IMR-90 (cell line): ENCODE data around the gene NTSR1. TPM values are rescaled to one million over a fixed set of nuclear protein-coding genes. Genes with fewer than 3 reads are reported as not detected.
A peak's percentile ranks its signal among the peaks of the same experiment; 100 is the strongest.

Experiments used
- ATAC-seq: fragments of 200-7000 bp; cut with Tn5 transposase; 2 replicates; pipeline ENCODE4 v1.9.1; 2020; ENCODE audit warnings: low read depth, mild to moderate bottlenecking, moderate library complexity
- BruUV-seq: library from RNA; stranded (reverse); fragments of 400-500 nt; replicated peaks from 2 replicates; lab custom pipeline; 2021; lab: Mats Ljungman, UMichigan
- CTCF ChIA-PET: fragments of 300-600 bp; formaldehyde crosslinking; extraction: SDS; loops from one replicate; lab custom pipeline; 2021; ENCODE audit warnings: antibody characterized with exemption; lab: Yijun Ruan, JAX
- POLR2A ChIA-PET: fragments of 300-600 bp; sonication (Branson Sonifier 250); formaldehyde crosslinking; loops from one replicate; lab custom pipeline; 2022; ENCODE audit warnings: antibody characterized with exemption; ENCODE audit not compliant: unreplicated experiment; lab: Charles Lee
- DNase-seq: peaks from one replicate; pipeline ENCODE4 v3.0.0; 2013
- H2AFZ ChIP-seq: replicated peaks from 2 replicates; pipeline ENCODE3; 2013; ENCODE audit warnings: low read length, mild to moderate bottlenecking; ENCODE audit not compliant: poor library complexity
- H2AK5ac ChIP-seq: 2 replicates; pipeline ENCODE4 v1.6.1; 2013; ENCODE audit warnings: low read depth, low read length, inconsistent platforms
- H2AK9ac ChIP-seq: replicated peaks from 2 replicates; pipeline ENCODE3; 2013; ENCODE audit warnings: mild to moderate bottlenecking, low read depth, low read length, moderate library complexity; ENCODE audit not compliant: poor library complexity
- H2BK120ac ChIP-seq: 2 replicates; pipeline ENCODE4 v1.6.1; 2013; ENCODE audit warnings: low read depth, low read length, inconsistent platforms
- H2BK15ac ChIP-seq: 3 replicates; pipeline ENCODE4 v1.6.1; 2013; ENCODE audit warnings: low read depth, low read length, inconsistent platforms
- H2BK20ac ChIP-seq: 2 replicates; pipeline ENCODE4 v1.6.1; 2013; ENCODE audit warnings: low read depth, mild to moderate bottlenecking, inconsistent platforms, low read length, moderate library complexity
- H2BK5ac ChIP-seq: 2 replicates; pipeline ENCODE4 v1.6.1; 2013; ENCODE audit warnings: mild to moderate bottlenecking, low read depth, low read length, inconsistent platforms; ENCODE audit not compliant: poor library complexity, severe bottlenecking
- H3K14ac ChIP-seq: replicated peaks from 2 replicates; pipeline ENCODE4 v1.6.1; 2013; ENCODE audit warnings: low read depth, low read length, inconsistent platforms
- H3K18ac ChIP-seq: 2 replicates; pipeline ENCODE4 v1.6.1; 2013; ENCODE audit warnings: low read depth, low read length, control low read depth
- H3K23ac ChIP-seq: 2 replicates; pipeline ENCODE4 v1.6.1; 2013; ENCODE audit warnings: low read depth, low read length, inconsistent platforms
- H3K27ac ChIP-seq: 2 replicates; pipeline ENCODE4 v1.5.1; 2013; ENCODE audit warnings: mild to moderate bottlenecking, control low read depth, low read length; ENCODE audit not compliant: insufficient read depth
- H3K27me3 ChIP-seq: 2 replicates; pipeline ENCODE4 v1.6.1; 2013; ENCODE audit warnings: low read length; ENCODE audit not compliant: control insufficient read depth, insufficient read depth
- H3K36me3 ChIP-seq: 2 replicates; pipeline ENCODE4 v1.6.1; 2013; ENCODE audit warnings: low read length, mixed read lengths; ENCODE audit not compliant: control insufficient read depth, insufficient read depth
- H3K4ac ChIP-seq: 2 replicates; pipeline ENCODE4 v1.6.1; 2013; ENCODE audit warnings: low read depth, low read length, inconsistent platforms
- H3K4me1 ChIP-seq: 2 replicates; pipeline ENCODE4 v1.6.1; 2013; ENCODE audit warnings: low read length, mixed read lengths; ENCODE audit not compliant: control insufficient read depth, insufficient read depth
- H3K4me2 ChIP-seq: 2 replicates; pipeline ENCODE4 v1.6.1; 2013; ENCODE audit warnings: low read depth, mild to moderate bottlenecking, control low read depth, low read length, moderate library complexity
- H3K4me3 ChIP-seq: 2 replicates; pipeline ENCODE4 v1.5.1; 2013; ENCODE audit warnings: low read depth, mild to moderate bottlenecking, control low read depth, low read length, moderate library complexity; ENCODE audit not compliant: insufficient read depth
- H3K56ac ChIP-seq: 2 replicates; pipeline ENCODE4 v1.6.1; 2013; ENCODE audit warnings: low read length, inconsistent platforms; ENCODE audit not compliant: insufficient read depth; ENCODE audit errors: extremely low read depth
- H3K79me1 ChIP-seq, 2 experiments: 2 replicates each; pipeline ENCODE4 v1.6.1; 2013; ENCODE audit warnings: low read length in 2 of 2, inconsistent platforms in 1 of 2, low read depth in 1 of 2
- H3K9ac ChIP-seq: 2 replicates; pipeline ENCODE4 v1.6.1; 2013; ENCODE audit warnings: low read depth, low read length, control low read depth
- H3K9me1 ChIP-seq: 2 replicates; pipeline ENCODE4 v1.6.1; 2013; ENCODE audit warnings: low read length, inconsistent platforms; ENCODE audit not compliant: insufficient read depth
- H3K9me3 ChIP-seq: 2 replicates; pipeline ENCODE4 v1.6.1; 2013; ENCODE audit warnings: low read length; ENCODE audit not compliant: control insufficient read depth, insufficient read depth
- H4K20me1 ChIP-seq: 2 replicates; pipeline ENCODE4 v1.6.1; 2013; ENCODE audit warnings: low read length, inconsistent platforms; ENCODE audit not compliant: insufficient read depth
- H4K5ac ChIP-seq: 2 replicates; pipeline ENCODE4 v1.6.1; 2013; ENCODE audit warnings: mild to moderate bottlenecking, low read depth, low read length, control low read depth
- H4K8ac ChIP-seq, 2 experiments: 2 replicates each; pipeline ENCODE4 v1.6.1; 2013; ENCODE audit warnings: low read depth in 2 of 2, low read length in 2 of 2, control low read depth in 1 of 2, inconsistent platforms in 1 of 2
- H4K91ac ChIP-seq: 2 replicates; pipeline ENCODE4 v1.6.1; 2013; ENCODE audit warnings: low read depth, low read length, inconsistent platforms; ENCODE audit not compliant: insufficient read depth
- BHLHE40 ChIP-seq: fragments of 150-350 bp; IDR thresholded peaks from 2 replicates; pipeline ENCODE4 v1.6.1; 2016; ENCODE audit warnings: mild to moderate bottlenecking, low read depth, low read length
- CEBPB ChIP-seq: IDR thresholded peaks from 2 replicates; pipeline ENCODE4 v1.6.1; 2012; ENCODE audit warnings: low read depth, low read length, improper control_type of control experiment
- CHD1 ChIP-seq: IDR thresholded peaks from 2 replicates; pipeline ENCODE4 v1.6.1; 2012; ENCODE audit warnings: low read depth, low read length, improper control_type of control experiment
- CTCF ChIP-seq: conservative IDR thresholded peaks from 2 replicates; pipeline ENCODE4 v1.5.1; 2012; ENCODE audit warnings: mild to moderate bottlenecking, low read depth, low read length, improper control_type of control experiment
- ELK1 ChIP-seq: fragments of 150-350 bp; IDR thresholded peaks from 2 replicates; pipeline ENCODE4 v1.6.1; 2016; ENCODE audit warnings: low read depth, mild to moderate bottlenecking, low read length, moderate library complexity, borderline replicate concordance
- MAFK ChIP-seq: IDR thresholded peaks from 2 replicates; pipeline ENCODE4 v1.6.1; 2012; ENCODE audit warnings: low read depth, low read length, improper control_type of control experiment
- MAZ ChIP-seq: IDR thresholded peaks from 2 replicates; pipeline ENCODE4 v1.6.1; 2012; ENCODE audit warnings: low read depth, mild to moderate bottlenecking, low read length, improper control_type of control experiment, moderate library complexity, borderline replicate concordance
- MXI1 ChIP-seq: IDR thresholded peaks from 2 replicates; pipeline ENCODE4 v1.6.1; 2012; ENCODE audit warnings: low read depth, mild to moderate bottlenecking, low read length, moderate library complexity, borderline replicate concordance
- RCOR1 ChIP-seq: IDR thresholded peaks from 2 replicates; pipeline ENCODE4 v1.6.1; 2012; ENCODE audit warnings: mild to moderate bottlenecking, low read length, improper control_type of control experiment; ENCODE audit not compliant: insufficient replicate concordance
- RFX5 ChIP-seq: IDR thresholded peaks from 2 replicates; pipeline ENCODE4 v1.8.0; 2012; ENCODE audit warnings: low read depth, mild to moderate bottlenecking, low read length, moderate library complexity
- USF2 ChIP-seq: fragments of 150-350 bp; IDR thresholded peaks from 2 replicates; pipeline ENCODE4 v1.6.1; 2017; ENCODE audit warnings: mild to moderate bottlenecking, antibody characterized with exemption, low read length, low read depth
- WGBS, 2 experiments: methylation state at CpG; one replicate each; pipeline versions ENCODE4 v1.1.5 to v1.1.7; 2013; ENCODE audit warnings: missing lambda C conversion rate in 2 of 2; ENCODE audit not compliant: insufficient read length in 1 of 2; ENCODE audit errors: extremely low coverage in 2 of 2; 5-methylcytosine and 5-hydroxymethylcytosine counted together
- dilution Hi-C: fragments of 300-500 bp; cut with HindIII; formaldehyde crosslinking; loops from one replicate; pipeline ENCODE4 v1.14.3; 2018; ENCODE audit warnings: low sequenced_read_pairs; ENCODE audit not compliant: unreplicated experiment
- in situ Hi-C: fragments of 300-500 bp; cut with MboI; formaldehyde crosslinking; loops from 3 replicates; pipeline ENCODE4 v1.14.3; 2019; ENCODE audit warnings: low sequenced_read_pairs, inconsistent platforms, mixed read lengths
- intact Hi-C: fragments of 100-400 bp; cut with micrococcal nuclease; formaldehyde crosslinking; loops from 2 replicates; pipeline ENCODE4 v1.10.0; 2022
- polyA plus RNA-seq, 3 experiments: library from polyadenylated mRNA; depleted of rRNA; stranded (reverse); fragments of >200 nt; gene quantifications; 2 replicates each; pipeline ENCODE4 v1.2.3, GENCODE V29; 2012; ENCODE audit warnings: low replicate concordance in 1 of 3
- total RNA-seq: library from RNA; depleted of rRNA; stranded (reverse); fragments of >200 nt; gene quantifications from 2 replicates; pipeline ENCODE4 v1.2.3, GENCODE V29; 2012

NTSR1 gene
- total and polyA plus RNA-seq, 2 of the 4 experiments (the other 2 are of a cell fraction): 0.54 to 1.8 TPM

GRCh38 chr20:62752181-62752670, 43.6 kb downstream of the NTSR1 start:
- Histone ChIP-seq H3K79me1 (peaks cover 0 to 7% of the 10 kb centered on the region in 2 experiments; a peak in 2 of 4 replicates), H3K4me3 (no peak overlapping the region), H3K27me3 (no peaks in the 10 kb centered on the region; the same call in 1 of the 2 replicates), H2BK15ac (peak overlapping the region; percentile 18; the same call in 2 of the 3 replicates), H4K20me1 (no peaks in the 10 kb centered on the region; the same call in 1 of the 2 replicates), H3K9ac (0 out of 2 replicates have a peak overlapping the region, but pooled peaks have one; percentile 40), H3K9me3 (no peaks in the 10 kb centered on the region), H2AFZ (peak overlapping the region; percentile 90), H4K5ac (peak overlapping the region; percentile 83), H3K18ac (peak overlapping the region; percentile 76), H3K36me3 (no peaks in the 10 kb centered on the region), H3K4me1 (peaks cover 12% of the 10 kb centered on the region), H2BK120ac (peak overlapping the region; percentile 78), H4K91ac (peak overlapping the region; percentile 67), H2AK9ac (no peak overlapping the region), H3K4me2 (peak overlapping the region; percentile 50; the same call in 1 of the 2 replicates), H2AK5ac (peak overlapping the region; percentile 90; the same call in 1 of the 2 replicates), H3K56ac (no peak overlapping the region), H2BK5ac (peak overlapping the region; percentile 59), H3K14ac (peak overlapping the region; percentile 42), H4K8ac (peak overlapping the region; percentile 54 to 85; a peak in 3 of 4 replicates), H3K27ac (peak overlapping the region; percentile 81), H3K23ac (peak overlapping the region; percentile 8; the same call in 1 of the 2 replicates), H3K4ac (peak overlapping the region; percentile 67), H3K9me1 (peaks cover 7% of the 10 kb centered on the region), H2BK20ac (peak overlapping the region; percentile 54)
- WGBS, 2 experiments: no CpG with 5 or more reads among the region's 22 CpGs
- TF ChIP-seq MAFK: no peak
- no peak for TF ChIP-seq MXI1
- no peak for TF ChIP-seq RFX5
- TF ChIP-seq CHD1: no peak
- TF ChIP-seq RCOR1: no peak
- TF ChIP-seq CTCF: no peak
- TF ChIP-seq BHLHE40: no peak
- peak; percentile 36; the same call in 1 of the 2 replicates for TF ChIP-seq USF2
- no peak for TF ChIP-seq CEBPB
- TF ChIP-seq MAZ: 0 out of 2 replicates have a peak, but pooled peaks have one; percentile 12
- no peak for TF ChIP-seq ELK1
- dilution Hi-C loops (no loop called here), in situ Hi-C loops (no loop called here), intact Hi-C loops (loop anchor here (2.0 kb wide), 1 partner anchor 39 kb away; no protein-coding TSS in a partner anchor)
- POLR2A ChIA-PET: interaction anchor here (0.5 kb wide), 1 partner anchor 320 kb away, joined by 6 read pairs; no protein-coding TSS in a partner anchor
- CTCF ChIA-PET: interaction anchor here (1.9 kb wide), 1 partner anchor 39 kb away, joined by 5 read pairs; no protein-coding TSS in a partner anchor
- ATAC-seq (peak; percentile 83), DNase-seq (no peak)
- BruUV-seq: no TSS peak
